ENCODE measurements around the gene NOTCH1.
A peak's percentile ranks its signal among the peaks of the same experiment; 100 is the strongest.

NOTCH1 gene

GRCh38 chr9:136501686-136502085, 44.2 kb downstream of the NOTCH1 start:
- DNase-seq (ENCODE audit: low spot score): no peak

GRCh38 chr9:136499935-136500910, 45.6 kb downstream of the NOTCH1 start:
- DNase-seq (ENCODE audit: low spot score): no peak

DNA sequence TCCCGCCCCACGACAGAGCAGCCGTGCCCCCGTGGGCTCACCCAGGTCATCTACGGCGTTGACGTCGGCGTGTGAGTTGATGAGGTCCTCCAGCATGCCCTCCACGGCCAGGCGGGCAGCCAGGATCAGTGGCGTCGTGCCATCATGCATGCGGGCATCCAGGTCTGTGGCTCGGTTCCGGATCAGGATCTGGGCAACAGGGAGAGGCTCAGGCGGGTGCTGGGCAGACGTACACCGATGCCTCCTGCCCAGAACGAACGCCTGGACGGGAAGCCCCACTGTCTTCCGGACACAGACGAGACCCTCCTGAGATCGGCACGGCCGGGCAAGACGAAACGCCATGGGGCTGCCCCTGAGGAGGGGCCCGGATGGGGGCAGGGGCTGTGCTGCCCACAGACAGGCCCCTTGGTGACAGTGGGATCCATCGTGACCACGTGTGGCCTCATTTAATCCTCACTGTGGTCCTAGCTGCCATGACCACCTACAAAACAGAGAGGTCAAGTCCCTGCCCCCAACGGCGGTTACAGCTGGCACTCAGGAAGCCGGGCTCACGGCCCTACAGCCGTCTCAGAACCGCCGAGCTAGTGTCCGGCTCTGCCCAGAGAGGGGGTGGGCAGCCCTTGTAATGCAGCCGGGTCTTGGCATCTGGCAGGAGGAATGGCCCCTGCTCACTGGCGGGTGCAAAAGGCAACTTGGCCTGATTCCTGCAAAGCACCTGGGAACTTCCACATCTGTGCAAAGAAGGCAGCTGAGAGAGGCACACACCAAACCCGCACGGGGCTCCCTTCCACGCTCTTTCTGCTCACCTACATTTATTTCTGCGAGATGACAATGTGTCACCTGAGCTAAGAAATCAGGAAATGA, 46.5 kb downstream of the NOTCH1 start:
- DNase-seq (ENCODE audit: low spot score): no peak

- no peak for DNase-seq (ENCODE audit: low spot score)
Observed at GRCh38 chr9:136497916-136498695, 47.7 kb downstream of the NOTCH1 start.

GRCh38 chr9:136496801-136497620, 48.8 kb downstream of the NOTCH1 start:
- DNase-seq (ENCODE audit: low spot score): no peak

GRCh38 chr9:136496181-136496580, 49.7 kb downstream of the NOTCH1 start:
- DNase-seq (ENCODE audit: low spot score): no peak

GRCh38 chr9:136495238-136495800, 50.5 kb downstream of the NOTCH1 start:
- no peak for DNase-seq (ENCODE audit: low spot score)

DNA sequence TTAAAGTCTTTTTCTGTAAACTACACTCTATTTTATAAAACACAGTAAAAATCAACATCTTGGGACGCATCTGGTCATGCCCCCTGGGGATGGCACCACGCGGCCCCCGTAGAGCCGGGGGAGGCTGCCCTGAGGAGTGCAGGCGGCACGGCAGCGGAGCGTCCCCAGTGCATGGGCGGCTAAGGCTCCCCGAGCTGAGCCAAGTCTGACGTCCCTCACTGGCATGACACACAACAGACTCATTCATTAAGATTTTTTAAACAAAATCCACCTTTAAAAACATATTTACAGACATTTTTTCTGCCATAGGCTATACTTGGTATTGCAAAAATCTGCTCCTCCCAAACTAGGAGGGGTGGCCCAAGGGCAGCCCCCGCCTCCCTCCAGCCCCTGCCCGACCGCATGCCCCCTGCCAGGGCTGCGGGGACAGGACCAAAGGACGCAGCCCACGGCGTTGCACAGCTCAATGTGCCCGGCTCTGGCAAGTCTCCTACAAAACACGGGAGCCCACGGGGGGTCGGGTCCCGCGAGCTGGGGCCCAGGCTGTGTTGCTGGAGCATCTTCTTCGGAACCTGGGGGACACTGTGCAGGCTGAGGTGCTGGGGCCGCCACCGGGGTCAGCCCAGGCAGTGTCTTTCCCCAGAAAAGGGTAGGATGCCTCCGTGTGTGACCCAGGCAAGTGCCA, 51.2 kb downstream of the NOTCH1 start:
- no peak for DNase-seq (ENCODE audit: low spot score)

- no peak for DNase-seq (ENCODE audit: low spot score)
Observed at GRCh38 chr9:136494012-136494411, 51.8 kb downstream of the NOTCH1 start.

DNA sequence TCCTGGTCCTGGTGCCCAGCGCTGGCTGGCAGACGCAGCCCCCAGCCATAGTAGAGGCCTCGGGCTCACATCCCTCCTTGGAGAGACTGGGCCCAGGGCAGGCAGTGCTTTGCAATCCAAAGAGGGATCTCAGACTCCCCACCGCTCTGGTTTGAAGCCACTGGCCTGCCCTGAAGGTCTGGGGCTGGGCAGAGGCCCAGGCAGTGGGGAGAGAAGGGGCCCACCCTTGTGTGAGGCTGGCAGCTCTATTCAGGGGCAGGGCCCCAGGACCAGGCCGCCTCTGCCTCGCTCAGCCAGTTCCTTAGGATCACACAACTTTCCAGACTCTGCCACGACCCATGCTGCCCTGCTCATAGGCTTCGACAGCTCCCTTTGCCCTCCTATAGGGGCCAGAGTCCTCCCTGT, 52.3 kb downstream of the NOTCH1 start:
- no peak for DNase-seq (ENCODE audit: low spot score)

- DNase-seq (ENCODE audit: low spot score): no peak
Observed at GRCh38 chr9:136492978-136493522, 52.8 kb downstream of the NOTCH1 start.

DNA sequence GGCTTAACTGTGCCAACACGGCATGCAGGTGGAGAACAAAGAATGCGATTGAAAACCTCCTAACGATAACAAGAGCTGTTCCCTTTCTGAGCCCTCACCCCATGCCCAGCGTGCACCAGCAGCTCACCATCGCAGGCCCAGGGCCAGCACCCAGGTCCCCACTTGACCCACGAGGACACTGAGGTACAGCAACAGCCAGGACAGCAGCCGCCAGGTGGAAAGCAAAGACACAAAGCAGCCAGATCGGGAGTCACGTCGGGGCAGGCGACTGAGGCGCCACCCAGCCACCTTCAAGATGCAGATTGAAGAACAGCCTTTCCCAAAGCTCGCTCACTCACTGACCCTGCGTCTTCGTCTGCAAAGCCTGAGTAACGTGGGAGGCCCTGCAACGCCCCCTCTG, 56.1 kb downstream of the NOTCH1 start:
- DNase-seq (ENCODE audit: low spot score): no peak

GRCh38 chr9:136488247-136489214, 57.3 kb downstream of the NOTCH1 start:
- DNase-seq (ENCODE audit: low spot score): peak; percentile 83

DNA sequence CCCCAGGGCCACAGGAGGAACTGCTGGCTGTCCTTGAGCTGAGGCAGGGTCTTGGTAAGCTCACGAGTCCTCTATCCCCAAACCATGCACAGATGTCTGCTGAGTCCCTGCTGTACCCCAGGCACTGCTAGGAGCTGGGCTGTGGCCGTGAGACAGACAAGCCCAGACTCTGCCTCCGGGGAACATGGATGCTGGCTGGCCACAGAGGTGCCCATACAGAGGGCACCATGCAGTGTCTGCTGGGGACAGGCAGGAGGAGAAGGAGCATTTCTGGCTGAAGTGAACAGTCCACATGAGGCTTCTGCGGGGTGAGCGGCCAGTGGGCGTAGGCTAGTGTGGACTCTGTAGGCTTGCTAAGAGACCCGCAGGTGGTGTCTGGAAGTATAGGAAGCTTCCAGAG, 58.2 kb downstream of the NOTCH1 start:
- DNase-seq (ENCODE audit: low spot score): no peak

GRCh38 chr9:136486823-136487620, 58.8 kb downstream of the NOTCH1 start:
- DNase-seq (ENCODE audit: low spot score): no peak

- DNase-seq (ENCODE audit: low spot score): no peak
Observed at GRCh38 chr9:136486131-136486530, 59.7 kb downstream of the NOTCH1 start.

- DNase-seq (ENCODE audit: low spot score): peak; percentile 92
Observed at GRCh38 chr9:136485049-136486045, 60.5 kb downstream of the NOTCH1 start.

Measured in HuH-7.5 (cell line).